Epithelial cell of prostate (primary cell): ENCODE measurements around the gene NVL.
A peak's percentile ranks its signal among the peaks of the same experiment; 100 is the strongest.
"Not testable (repeated sequence)": the region's sequence is repeated elsewhere in the genome, so short reads cannot be mapped to it uniquely, and the experiment has no call there.

ENCODE experiments used
- DNase-seq: peaks from one replicate; pipeline ENCODE4 v3.0.0-alpha.2; 2011; ENCODE audit warnings: low read depth, low spot score
- H3K27ac ChIP-seq: fragments of 450-650 bp; 2 replicates; pipeline ENCODE4 v1.5.1; 2017; ENCODE audit warnings: mild to moderate bottlenecking

The NVL gene

DNA sequence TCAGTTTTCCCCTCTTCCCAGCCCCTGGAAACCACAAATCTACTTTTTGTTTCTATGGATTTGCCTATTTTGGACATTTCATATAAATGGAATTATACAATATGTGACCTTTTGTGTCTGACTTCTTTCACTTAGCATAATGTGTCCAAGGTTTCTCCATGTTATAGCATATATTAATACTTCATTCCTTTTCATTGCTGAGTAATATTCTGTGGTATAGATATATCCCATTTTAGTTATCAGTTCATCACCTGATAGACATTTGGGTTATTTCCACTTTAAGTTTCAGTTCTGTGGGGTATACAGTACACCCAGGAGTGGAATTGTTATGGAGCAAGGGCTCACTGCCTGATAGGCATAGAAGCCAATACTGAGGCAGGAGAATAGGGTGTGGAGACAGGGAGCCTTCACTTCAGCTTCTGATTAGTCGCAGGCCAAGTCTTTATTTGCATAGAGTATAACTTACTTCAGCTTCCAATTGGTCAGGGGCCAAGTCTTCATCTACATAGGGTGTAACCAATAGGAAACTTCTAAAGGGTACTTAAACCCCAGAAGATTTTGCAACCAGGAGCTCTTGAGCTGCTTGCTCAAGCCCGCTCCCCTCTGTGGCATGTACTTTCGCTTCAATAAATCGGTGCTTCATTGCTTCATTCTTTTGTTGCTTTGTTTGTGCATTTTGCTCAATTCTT is 8.3 kb upstream of the NVL start:
- no peak overlapping the region for H3K27ac ChIP-seq
- DNase-seq, result no peak

DNA sequence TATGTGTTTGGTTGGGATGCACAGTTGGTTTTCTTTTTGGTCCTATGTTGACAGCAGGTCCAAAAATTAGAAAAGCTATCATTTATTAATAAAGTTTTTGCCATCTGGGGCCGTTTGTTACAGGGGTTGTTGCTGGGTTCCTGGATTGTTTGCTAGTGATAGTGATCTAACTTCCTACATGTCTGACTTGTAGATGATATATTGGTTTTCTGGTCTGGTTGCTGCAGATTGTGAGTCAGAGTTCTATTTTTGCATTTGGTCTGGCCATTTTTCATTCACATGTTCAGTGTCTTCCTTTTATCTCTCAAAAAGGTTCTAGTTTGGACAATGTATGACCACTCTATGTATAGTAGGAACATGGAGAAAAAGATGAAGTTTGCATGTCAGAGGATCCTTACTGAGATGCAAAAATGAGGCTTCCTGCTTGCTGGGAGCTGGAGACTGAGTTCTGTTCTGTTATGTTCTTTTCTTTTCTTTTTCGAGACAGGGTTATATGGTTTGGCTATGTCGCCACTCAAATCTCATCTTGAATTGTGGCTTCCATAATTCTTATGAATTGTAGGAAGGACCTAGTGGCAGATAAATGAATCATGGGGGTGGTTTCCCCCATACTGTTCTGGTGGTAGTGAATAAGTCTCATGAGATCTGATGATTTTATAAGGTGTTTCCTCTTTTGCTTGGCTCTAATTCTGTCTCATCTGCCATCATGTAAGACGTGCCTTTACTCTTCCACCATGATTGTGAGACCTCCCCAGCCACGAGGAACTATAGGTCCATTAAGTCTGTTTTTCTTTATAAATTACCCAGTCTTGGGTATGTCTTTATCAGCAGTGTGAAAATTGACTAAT is 4.2 kb upstream of the NVL start:
- H3K27ac ChIP-seq, result no peak overlapping the region
- no peak for DNase-seq

DNA sequence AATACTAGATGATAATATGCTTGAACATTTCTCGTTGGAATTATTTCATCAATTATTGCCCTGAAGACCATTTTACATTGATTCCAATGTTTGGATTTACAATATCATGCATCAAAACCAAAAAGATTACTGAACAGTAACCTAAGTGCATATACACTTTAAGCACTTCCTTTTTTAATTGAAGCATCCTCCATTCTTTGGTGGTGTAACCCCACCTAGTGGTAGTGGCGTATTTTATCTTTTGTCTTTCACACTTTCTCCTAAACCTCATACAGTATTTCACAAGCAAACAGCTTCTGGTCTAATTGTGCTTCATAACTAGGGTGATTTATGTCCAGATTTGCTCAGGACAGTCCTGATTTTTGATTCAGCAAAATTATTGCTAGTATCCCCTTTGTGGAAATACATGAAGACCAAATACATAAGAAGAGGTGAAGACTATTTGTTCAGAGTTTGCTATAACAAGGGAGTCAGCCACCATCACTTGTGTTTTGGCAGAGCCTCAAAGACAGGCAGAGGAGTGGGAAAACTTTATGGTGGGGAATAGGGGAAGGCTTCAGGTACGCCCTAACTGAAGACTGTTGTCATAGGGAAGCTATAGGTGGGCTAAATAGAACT is 3.4 kb upstream of the NVL start:
- no peak overlapping the region for H3K27ac ChIP-seq
- DNase-seq, result no peak

DNA sequence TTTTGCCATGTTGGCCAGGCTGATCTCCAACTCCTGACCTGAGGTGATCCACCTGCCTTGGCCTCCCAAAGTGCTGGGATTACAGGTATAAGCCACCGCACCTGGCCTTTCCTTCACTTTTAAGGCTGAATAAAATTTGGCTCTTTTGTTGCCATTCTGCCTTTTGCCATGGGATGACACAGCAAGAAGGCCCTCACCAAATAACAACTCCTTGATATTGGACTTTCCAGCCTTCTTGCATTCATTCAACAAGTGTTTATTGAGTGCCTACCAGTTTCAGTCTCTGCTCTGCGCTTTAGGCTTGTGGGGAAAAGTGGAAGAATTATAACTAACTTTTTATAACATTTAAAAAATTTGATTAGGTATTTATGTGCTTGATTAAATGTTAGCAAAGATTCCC is 1.9 kb upstream of the NVL start:
- no peak for DNase-seq
- H3K27ac ChIP-seq, result no peak overlapping the region

DNA sequence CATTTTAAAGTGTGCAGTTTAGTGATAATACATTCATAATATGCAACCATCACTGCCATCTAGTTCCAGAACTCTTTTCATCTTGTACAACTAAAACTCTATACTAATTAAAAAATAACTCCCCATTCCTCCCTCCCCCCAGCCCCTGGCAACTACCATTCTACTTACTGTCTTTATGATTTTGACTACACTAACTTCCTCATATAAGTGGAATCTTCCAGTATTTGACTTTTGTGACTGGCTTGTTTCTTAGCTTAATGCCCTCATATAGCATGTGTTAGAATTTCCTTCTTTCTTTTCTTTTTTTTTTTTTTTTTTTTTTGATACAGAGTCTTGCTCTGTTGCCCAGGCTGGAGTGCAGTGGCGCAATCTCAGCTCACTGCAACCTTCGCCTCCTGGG is 1.4 kb upstream of the NVL start:
- no peak for DNase-seq
- H3K27ac ChIP-seq, result peak overlapping the region; percentile 89

DNA sequence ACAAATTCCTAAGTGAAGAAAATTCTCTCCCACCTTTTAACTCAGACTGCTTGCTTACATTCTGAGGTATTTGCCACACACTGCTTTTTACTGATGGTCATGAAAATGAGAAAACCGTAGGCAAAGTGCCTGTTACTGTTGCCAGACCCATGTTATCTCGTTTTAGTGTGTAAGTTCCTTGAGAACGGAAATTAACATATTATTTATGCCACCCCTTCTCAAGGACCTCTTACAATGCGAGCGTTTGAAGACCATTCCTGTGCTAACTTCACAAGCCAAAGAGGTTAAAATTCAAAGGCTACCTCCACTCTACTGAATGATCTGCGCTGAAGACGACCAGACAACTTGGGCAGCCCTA is 509 bp downstream of the NVL start:
- DNase-seq, result no peak
- H3K27ac ChIP-seq, result peak overlapping the region; percentile 89

DNA sequence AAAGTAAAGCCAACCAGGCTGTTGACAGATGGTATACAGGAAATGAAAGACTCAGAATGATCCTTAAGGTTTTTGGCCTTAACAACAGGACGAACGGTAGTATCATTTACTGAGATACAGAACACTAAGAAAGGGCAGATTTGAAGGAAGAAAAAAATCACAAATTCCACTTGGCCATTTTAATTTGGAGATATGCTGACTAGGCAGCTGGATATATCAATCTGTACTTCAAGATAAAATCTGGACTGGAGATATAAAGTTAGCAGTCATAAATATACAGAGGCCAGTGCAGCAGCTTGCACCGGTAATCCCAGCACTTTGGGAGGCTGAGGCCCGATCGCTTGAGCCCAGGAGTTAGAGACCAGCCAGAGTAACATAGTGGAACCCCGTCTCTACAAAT is 1.3 kb downstream of the NVL start:
- H3K27ac ChIP-seq, result no peak overlapping the region
- DNase-seq, result no peak

DNA sequence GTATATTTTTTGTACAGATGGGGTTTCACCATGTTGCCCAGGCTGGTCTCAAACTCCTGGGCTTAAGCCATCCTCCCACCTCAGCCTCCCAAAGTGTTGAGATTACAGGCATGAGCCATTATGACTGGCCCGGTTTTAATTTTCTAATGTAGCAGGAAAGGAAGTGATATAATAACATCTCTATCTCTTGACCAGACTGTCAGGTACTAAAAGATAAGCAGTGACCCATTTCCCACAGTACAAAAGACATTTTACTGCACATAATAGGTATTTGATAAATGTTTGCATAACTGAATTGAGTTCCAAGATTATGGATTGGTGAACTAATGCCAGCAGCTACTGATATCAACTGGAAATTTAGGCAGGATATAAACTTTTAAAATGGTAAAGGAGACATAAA is 4.0 kb downstream of the NVL start:
- H3K27ac ChIP-seq, result no peak overlapping the region
- DNase-seq, result no peak

DNA sequence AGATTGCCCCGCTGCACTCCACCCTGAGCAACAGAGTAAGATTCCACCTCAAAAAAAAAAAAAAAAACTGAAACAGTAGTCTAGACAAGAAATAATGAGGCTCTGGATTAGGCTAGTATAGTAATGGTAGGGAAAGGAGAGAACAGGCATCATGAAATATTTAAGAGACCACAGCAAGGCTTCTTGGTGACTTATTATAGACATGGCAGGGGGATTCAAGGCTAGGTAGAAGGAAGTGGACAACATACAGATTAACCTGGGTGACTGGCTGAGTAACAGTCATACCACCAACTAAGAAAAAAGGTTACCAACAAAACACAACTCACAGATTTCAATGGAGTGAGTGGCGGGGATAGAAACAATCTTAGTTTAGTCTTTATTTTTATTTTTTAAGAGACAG is 8.3 kb downstream of the NVL start:
- H3K27ac ChIP-seq, result no peak overlapping the region
- DNase-seq, result no peak

DNA sequence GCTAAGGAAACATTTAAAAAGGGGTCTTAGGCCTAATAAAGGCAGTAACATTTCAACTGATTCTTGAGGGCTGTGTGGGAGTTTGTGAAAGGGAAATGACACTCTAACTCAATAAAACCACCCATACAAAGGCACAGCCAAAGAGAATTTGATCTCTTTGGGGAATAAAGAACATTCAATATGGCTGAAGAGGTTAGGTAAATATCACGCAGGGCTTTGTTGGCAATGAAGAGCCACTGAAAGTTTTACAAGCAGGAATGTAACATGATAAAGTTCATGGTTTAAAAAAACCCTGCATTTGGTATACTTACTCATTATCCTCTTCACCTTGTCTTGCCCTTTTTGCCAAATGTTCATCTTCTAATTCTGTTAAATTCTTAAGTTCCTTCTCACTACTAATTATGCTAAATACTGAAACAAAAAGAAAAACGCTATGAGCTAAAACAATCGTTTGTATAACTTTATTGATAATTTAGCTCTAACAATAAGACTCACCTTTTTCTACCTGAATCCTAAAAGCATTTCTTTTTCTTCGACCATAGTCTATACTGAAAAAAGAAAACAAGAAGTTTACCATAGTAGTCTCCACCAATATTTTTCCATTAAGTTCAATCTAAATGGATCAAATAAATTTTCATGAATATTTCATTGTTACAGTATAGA is 12.5 kb downstream of the NVL start:
- no peak for DNase-seq
- H3K27ac ChIP-seq, result no peak overlapping the region

DNA sequence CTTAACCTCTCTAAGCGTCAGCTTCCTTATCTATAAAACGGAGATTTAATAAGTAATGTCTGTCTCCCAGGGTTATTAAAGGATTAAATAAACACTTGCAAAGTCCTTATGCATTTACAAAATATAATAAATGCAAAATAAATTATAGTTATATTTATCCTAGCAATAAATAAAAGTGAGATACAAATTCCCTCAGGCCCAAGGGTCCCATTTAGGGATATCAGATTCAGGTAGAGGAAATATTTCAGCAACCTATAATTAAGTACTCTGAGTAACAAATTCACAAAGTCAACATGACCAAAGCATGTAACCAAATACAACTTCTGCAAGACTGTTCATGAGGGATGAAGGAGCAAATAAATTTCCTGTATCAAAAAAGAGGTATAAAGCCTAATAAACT is 17.9 kb downstream of the NVL start:
- no peak overlapping the region for H3K27ac ChIP-seq
- no peak for DNase-seq

DNA sequence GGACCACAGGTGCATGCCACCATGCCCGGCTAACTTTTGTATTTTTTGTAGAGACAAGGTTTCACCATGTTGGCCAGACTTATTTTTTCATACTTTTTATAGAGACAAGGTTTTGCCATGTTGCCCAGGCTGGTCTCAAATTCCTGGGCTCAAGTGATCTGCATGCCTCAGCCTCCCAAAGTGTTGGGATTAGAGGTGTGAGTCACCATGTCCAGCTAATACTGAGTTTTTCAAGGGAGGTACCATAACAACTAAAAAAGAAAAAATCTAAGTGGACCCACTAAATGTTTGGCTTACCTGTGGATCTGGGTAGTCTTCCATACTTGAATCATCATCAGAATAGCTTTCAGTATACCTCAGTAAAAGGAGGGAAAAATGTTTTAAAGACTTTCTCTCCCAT is 18.5 kb downstream of the NVL start:
- not testable (repeated sequence) for DNase-seq, H3K27ac ChIP-seq

DNA sequence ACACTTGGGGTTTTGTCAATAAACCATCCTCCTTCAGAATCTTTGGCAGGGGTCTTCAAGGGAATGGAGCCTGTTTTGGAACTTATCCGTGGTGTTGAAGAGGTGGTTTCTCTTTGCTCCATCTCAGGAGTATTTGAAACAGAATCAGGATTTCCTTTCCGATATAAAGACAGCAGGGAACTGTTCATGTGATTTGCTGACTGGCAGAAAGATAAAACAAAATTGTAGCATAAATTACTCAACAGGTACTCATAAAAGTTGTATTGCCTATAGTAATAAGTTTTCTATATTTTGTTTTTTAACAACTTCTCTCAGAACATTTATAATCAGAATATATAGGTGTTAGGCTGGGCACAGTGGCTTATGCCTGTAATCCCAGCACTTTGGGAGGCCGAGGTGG is 21.9 kb downstream of the NVL start:
- no peak for DNase-seq
- no peak overlapping the region for H3K27ac ChIP-seq

DNA sequence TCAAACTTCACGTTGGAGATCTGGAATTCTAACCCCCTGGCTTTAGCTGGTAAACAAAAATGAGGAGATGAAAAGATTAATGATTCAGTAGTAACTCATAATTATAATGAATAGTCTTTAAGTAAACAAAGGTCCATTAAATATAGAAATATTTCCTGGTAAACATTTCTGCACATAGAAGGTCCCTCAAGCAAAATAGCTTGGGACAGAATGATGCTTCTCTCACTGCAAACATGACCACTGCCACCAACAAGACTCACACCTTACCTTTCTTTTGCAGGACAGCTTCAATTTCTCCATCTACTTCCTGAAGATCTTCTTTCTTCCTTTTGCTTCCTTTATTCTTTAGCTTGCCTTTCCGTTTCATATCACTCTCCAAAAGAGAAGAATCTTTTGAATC is 25.2 kb downstream of the NVL start:
- H3K27ac ChIP-seq, result no peak overlapping the region
- DNase-seq, result no peak

DNA sequence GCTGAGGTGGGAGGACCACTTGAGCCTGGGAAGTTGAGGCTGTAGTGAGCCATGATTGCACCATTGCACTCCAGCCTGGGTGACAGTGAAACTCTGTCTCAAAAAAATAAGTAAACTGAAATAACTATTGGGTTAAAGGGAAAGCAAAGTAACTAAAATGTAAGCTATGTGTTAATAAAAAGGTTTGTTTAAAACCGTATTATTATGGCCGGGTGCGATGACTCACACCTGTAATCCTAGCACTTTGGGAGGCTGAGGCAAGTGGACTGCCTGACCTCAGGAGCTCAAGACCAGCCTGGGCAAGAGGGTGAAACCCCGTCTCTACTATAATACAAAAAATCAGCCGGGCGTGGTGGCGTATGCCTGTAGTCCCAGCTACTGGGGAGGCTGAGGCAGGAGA is 27.0 kb downstream of the NVL start:
- H3K27ac ChIP-seq, result no peak overlapping the region
- DNase-seq, result no peak

DNA sequence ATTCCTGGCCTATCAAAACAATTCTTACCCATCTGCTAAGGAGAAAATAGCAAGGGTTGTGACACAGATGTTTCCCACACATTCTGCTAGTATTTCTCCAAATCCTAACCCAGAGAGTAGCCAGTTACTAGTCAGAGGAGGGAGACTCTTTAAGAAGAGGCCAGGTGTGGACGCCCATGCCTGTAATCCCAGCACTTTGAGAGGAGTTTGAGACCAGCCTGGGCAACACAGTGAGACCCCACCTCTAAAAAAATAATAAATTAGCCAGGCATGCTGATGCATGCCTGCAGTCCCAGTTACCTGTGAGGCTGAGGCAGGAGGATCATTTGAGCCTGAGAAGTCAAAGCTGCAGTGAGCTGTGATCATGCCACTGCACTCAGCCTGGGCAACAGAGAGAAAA is 28.6 kb downstream of the NVL start:
- no peak for DNase-seq
- no peak overlapping the region for H3K27ac ChIP-seq

DNA sequence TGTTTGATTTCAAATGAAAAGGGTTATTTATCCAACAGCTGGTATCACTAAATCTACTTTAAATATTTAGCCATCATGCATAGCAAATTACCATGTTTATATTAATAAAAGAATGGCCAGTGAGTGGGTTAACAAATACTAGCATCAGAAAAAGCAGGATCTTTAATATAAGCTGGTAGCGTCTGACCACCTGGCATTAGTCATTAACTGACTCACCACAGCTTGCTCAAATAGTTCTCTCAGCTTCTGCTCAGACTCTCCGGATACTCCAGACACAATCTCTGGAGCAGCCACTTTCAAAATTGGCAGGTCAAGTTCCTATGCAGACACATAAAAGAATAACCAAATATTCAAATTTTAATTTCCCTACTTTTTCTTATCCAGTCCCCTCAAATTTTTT is 29.6 kb downstream of the NVL start:
- peak overlapping the region; percentile 1 for H3K27ac ChIP-seq
- peak; percentile 22 for DNase-seq

DNA sequence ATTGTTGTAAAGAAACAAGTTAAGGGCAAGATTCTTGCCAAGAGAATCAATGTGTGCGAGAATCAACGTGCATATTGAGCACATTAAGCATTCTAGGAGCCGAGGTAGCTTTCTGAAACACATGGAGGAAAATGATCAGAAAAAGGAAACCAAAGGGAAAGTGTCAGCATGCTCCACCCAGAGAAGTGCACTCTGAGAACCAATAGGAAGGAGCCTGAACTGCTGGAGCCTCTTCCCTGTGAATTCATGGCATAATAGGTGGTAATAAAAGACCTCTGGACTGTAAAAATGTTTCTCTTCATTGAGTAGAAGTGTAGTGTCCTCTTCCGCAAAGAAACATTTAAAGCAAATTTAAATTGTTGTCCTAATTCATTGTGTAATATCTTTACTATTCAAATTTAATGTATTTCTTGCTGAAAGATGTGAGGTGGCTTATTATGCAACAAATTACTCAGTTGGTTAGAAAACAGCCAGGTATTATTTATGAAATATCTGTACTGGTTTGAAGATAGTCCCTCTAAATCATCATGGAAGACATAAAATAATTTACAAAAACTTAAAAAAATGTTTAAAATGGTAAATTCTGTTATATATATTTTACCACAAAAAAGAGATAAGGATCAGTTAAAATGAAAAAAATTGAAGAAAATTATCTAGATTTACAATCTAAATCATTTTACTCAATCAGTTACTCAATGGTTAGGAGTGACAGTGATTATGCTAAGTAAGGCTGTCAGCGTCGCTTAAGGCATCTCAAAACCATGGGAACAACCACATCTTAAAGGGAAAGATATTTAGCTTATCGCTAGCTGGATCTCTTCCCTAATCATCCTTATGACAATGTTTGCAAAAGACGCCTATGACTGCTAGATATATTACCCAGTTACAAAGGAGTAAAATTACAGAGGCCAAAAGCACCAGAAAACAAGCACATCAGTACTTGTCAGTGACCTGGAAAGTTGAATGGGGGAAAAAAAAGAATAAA is 31.3 kb downstream of the NVL start:
- H3K27ac ChIP-seq, result no peak overlapping the region

DNA sequence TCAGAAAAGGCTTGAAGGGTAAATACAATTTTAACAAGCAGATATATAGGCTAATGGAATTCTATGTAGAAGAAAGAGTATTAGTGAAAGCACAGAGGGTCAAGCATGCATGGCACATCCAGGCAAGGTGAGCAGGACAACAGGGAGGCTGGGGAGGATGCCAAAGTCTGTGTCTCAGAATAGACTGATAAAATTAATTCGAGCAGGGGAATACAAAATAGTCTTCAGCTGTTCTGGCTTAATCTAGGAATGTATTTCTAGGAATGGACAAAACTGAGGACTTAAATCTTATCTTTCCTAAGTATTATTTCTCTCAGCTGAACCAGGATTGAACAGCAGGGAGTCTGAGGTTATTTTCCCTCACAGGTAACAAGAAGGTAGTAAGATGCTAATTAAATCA is 35.2 kb downstream of the NVL start:
- DNase-seq, result no peak
- no peak overlapping the region for H3K27ac ChIP-seq

More for the DNA sequence above, 31.3 kb downstream of the NVL start:
- DNase-seq, result no peak

DNA sequence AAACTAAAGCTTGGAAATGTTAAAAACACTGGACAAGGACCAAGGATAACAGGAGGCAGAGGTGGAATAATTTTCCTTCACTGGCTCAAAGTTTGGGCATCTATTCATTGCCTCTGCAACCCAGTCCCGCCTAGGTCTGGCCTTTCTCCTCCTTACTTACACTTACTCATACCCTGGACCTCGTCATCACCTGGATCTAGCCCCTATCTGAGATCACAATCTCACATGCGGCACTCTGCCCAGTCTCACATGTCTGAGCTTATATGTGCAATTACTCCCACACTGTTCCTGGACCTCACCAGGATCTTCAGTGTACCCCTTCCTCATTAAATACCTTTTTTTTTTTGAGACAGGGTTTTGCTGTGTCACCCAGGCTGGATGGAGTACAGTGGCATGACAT is 37.6 kb downstream of the NVL start:
- peak; percentile 44 for DNase-seq
- H3K27ac ChIP-seq, result no peak overlapping the region
